Stimulated activated CD8-positive, alpha-beta memory T cell treated with anti-CD3 and anti-CD28 coated beads, Interleukin-12 subunit alpha, Interleukin-12 subunit beta, amount 100 ng/mL, for 1 hour (primary cell): ENCODE results near the gene DMRT3.

Experiments
- DNase-seq: peaks from one replicate; pipeline ENCODE4 v3.0.0-alpha.2; 2020; ENCODE audit warnings: low read depth

DMRT3 gene

GRCh38 chr9:970151-970996 lies 6.1 kb upstream of the DMRT3 start:
- DNase-seq: no peak

GRCh38 chr9:971901-972500 lies 4.5 kb upstream of the DMRT3 start:
- DNase-seq: no peak

- no peak for DNase-seq
These were observed 3.8 kb upstream of the DMRT3 start for GRCh38 chr9:972501-973294.

GRCh38 chr9:973295-973834 lies 3.1 kb upstream of the DMRT3 start:
- DNase-seq: no peak

GRCh38 chr9:974031-974995 lies 2.1 kb upstream of the DMRT3 start:
- no peak for DNase-seq

- no peak for DNase-seq
These were observed 1.3 kb upstream of the DMRT3 start for GRCh38 chr9:974996-975739.

- no peak for DNase-seq
These were observed 656 bp upstream of the DMRT3 start for GRCh38 chr9:975740-976257.

GRCh38 chr9:976943-977837 lies 735 bp downstream of the DMRT3 start:
- DNase-seq: no peak

GRCh38 chr9:977838-978830 lies 1.7 kb downstream of the DMRT3 start:
- DNase-seq: no peak

- no peak for DNase-seq
These were observed 3.5 kb downstream of the DMRT3 start for GRCh38 chr9:979983-980382.

GRCh38 chr9:980640-981039 lies 4.2 kb downstream of the DMRT3 start:
- no peak for DNase-seq

- DNase-seq: no peak
These were observed 5.0 kb downstream of the DMRT3 start for GRCh38 chr9:981491-981898.

- DNase-seq: no peak
These were observed 6.2 kb downstream of the DMRT3 start for GRCh38 chr9:982394-983230.

- DNase-seq: no peak
These were observed 17.6 kb downstream of the DMRT3 start for GRCh38 chr9:994005-994404.

- DNase-seq: no peak
These were observed 18.7 kb downstream of the DMRT3 start for GRCh38 chr9:995192-995591.

GRCh38 chr9:995781-996180 lies 19.3 kb downstream of the DMRT3 start:
- DNase-seq: no peak
